MM.1S (cell line): ENCODE data around the gene GALNT10.

Experiments used
- CTCF ChIP-seq: fragments of 300-600 bp; sonication (generic); IDR thresholded peaks from 2 replicates; pipeline ENCODE4 v1.5.1; 2016; ENCODE audit warnings: antibody characterized with exemption, low read length, mixed read lengths
- EZH2 ChIP-seq: fragments of 300-600 bp; sonication (generic); optimal IDR thresholded peaks from 2 replicates; pipeline ENCODE3; 2017; ENCODE audit warnings: low read depth, mild to moderate bottlenecking, antibody characterized with exemption, low read length, mixed read lengths
- EZH2phosphoT487 ChIP-seq: fragments of 300-600 bp; sonication (generic); IDR thresholded peaks from 2 replicates; pipeline ENCODE4 v1.6.1; 2018; ENCODE audit warnings: antibody characterized with exemption, low read length

DNA sequence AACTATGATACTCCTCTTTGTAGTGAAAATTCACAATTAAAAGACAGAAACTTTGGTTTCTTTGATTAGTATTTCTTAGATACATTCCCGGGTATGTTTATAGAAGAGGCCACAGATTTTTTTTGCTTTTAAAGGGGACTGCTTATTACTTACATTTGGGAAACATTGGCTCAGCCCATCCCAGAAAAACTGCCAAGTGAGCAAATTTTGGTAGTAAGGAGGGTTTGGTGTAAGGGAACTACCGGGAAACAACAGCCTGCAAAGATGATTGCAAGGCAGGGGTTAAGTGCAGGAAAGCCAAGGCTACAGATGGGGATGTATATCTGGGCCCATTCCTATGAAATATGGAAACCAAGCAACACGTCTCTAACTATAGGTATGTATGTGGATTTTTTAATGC, 166.4 kb downstream of the GALNT10 start:
- no peak for TF ChIP-seq CTCF
- TF ChIP-seq EZH2: no peak
- no peak for TF ChIP-seq EZH2phosphoT487
